Panc1 (cell line): ENCODE results near the gene CASTOR1.

Source experiments
- CTCF ChIP-seq: fragments of 450-650 bp; IDR thresholded peaks from 2 replicates; pipeline ENCODE4 v1.5.1; 2017; ENCODE audit warnings: mild to moderate bottlenecking
- POLR2AphosphoS5 ChIP-seq: IDR thresholded peaks from 2 replicates; pipeline ENCODE4 v1.6.1; 2012; ENCODE audit warnings: mild to moderate bottlenecking, low read depth, low read length, moderate library complexity
- TF ChIP-seq, protein P1 (sequence below), 2 experiments: IDR thresholded peaks; 2 replicates each; pipeline ENCODE4 v1.6.1; 2011 to 2012; ENCODE audit warnings: low read depth in 2 of 2, control low read depth in 1 of 2, low read length in 1 of 2, mild to moderate bottlenecking in 1 of 2, moderate library complexity in 1 of 2; ENCODE audit not compliant: insufficient read depth in 1 of 2

DNA sequence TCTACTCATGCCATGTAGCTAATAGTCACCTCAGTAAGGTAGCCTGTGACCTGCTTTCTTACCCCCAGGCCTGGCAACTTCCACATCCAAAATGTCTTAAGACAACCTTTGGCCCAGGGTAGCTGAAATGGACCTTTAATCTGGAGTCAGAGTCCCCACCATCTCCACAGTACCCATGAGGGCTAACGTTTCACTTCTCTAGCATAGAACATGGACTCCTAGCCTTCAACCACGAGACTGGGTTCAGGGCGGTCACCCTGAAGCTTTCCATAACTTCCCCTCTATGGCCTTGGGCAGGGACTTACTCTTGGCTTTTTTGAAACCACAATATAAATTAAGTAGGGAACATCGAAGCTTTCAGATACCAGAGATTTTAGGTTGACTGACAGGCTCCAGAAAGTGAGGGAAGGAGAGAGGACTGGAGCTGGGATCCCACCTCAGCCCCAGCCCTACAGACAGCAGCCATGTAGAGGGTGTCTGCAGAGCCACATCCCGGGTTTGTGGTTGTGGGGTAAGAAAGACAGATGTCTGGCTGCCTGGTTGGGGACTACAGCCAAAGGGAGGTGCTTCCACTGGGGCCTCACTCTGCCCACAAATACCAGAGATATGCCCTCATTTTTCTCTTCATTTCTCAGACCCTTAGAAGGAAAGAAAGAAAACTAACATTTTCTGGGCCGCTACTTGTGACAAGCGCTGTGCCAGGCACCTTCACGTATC, 34.9 kb upstream of the CASTOR1 start:
- TF ChIP-seq CTCF (no peak), POLR2AphosphoS5 (no peak)
- TF ChIP-seq, protein P1, sequence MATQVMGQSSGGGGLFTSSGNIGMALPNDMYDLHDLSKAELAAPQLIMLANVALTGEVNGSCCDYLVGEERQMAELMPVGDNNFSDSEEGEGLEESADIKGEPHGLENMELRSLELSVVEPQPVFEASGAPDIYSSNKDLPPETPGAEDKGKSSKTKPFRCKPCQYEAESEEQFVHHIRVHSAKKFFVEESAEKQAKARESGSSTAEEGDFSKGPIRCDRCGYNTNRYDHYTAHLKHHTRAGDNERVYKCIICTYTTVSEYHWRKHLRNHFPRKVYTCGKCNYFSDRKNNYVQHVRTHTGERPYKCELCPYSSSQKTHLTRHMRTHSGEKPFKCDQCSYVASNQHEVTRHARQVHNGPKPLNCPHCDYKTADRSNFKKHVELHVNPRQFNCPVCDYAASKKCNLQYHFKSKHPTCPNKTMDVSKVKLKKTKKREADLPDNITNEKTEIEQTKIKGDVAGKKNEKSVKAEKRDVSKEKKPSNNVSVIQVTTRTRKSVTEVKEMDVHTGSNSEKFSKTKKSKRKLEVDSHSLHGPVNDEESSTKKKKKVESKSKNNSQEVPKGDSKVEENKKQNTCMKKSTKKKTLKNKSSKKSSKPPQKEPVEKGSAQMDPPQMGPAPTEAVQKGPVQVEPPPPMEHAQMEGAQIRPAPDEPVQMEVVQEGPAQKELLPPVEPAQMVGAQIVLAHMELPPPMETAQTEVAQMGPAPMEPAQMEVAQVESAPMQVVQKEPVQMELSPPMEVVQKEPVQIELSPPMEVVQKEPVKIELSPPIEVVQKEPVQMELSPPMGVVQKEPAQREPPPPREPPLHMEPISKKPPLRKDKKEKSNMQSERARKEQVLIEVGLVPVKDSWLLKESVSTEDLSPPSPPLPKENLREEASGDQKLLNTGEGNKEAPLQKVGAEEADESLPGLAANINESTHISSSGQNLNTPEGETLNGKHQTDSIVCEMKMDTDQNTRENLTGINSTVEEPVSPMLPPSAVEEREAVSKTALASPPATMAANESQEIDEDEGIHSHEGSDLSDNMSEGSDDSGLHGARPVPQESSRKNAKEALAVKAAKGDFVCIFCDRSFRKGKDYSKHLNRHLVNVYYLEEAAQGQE (IDR thresholded peaks at IDR 0.05; ENCODE audit: insufficient read depth in 1 of 2, low read depth in 2 of 2, low read length in 1 of 2): no peak
